ENCODE results near the gene TENT4B. TPM values are rescaled to one million over a fixed set of nuclear protein-coding genes. Genes with fewer than 3 reads are reported as not detected.

Gene TENT4B
- total RNA-seq, 1 experiment from 2014 or later: 16.9 TPM

- TF ChIP-seq EZH2phosphoT487 (IDR thresholded peaks at IDR 0.05; ENCODE audit: borderline replicate concordance) (no peak), ZFX (IDR thresholded peaks at IDR 0.05) (no peak), JUND (IDR thresholded peaks at IDR 0.05) (no peak), REST (IDR thresholded peaks at IDR 0.05; ENCODE audit: low read depth) (no peak), ZBTB33 (IDR thresholded peaks at IDR 0.05; ENCODE audit: extremely low read depth, insufficient replicate concordance, low read length) (no peak), RAD21 (IDR thresholded peaks at IDR 0.05; ENCODE audit: low read depth) (no peak), CBX3 (IDR thresholded peaks at IDR 0.05; ENCODE audit: low read depth) (no peak), EGR1 (IDR thresholded peaks at IDR 0.05; ENCODE audit: low read depth) (no peak), TCF7L2 (IDR thresholded peaks at IDR 0.05; ENCODE audit: borderline replicate concordance, extremely low read depth, insufficient read depth, insufficient read length) (no peak), YY1 (IDR thresholded peaks at IDR 0.05; ENCODE audit: extremely low read depth, insufficient replicate concordance, low read depth, low read length) (no peak), EZH2 (IDR thresholded peaks at IDR 0.05) (no peak), ZNF274 (IDR thresholded peaks at IDR 0.05; ENCODE audit: low read depth, low read length) (no peak), SIN3A (IDR thresholded peaks at IDR 0.05; ENCODE audit: low read depth) (no peak)
- no TSS peak for BruUV-seq (replicated peaks)
- ChIA-PET RAD21 (ENCODE audit: low non-redundant PET in 1 of 2, low total read pairs in 2 of 2, uncharacterized antibody in 2 of 2, unreplicated experiment in 2 of 2) (no interaction called here), CTCF (no interaction called here), POLR2A (no interaction called here)
- H3K27ac ChIP-seq (ENCODE audit: low read depth, low read length): no peak overlapping the region
- no peaks in the 10 kb centered on the region for H3K9me3 ChIP-seq (ENCODE audit: control insufficient read depth in 1 of 2, insufficient read depth in 1 of 2, low read depth in 1 of 2, low read length in 2 of 2)
- intact Hi-C loops (cut with micrococcal nuclease): no loop called here
- no peaks in the 10 kb centered on the region for H3K36me3 ChIP-seq (ENCODE audit: control insufficient read depth in 1 of 2, insufficient read depth in 2 of 2, low read length in 2 of 2)
- no peaks in the 10 kb centered on the region for H3K27me3 ChIP-seq (ENCODE audit: insufficient read depth, low read length)
- H3K4me1 ChIP-seq (ENCODE audit: control insufficient read depth in 1 of 2, insufficient read depth in 2 of 2, low read length in 2 of 2): no peaks in the 10 kb centered on the region
- ATAC-seq (no peak), DNase-seq (ENCODE audit: low read depth, low spot score) (no peak)
- no peak overlapping the region for H3K4me2 ChIP-seq (ENCODE audit: low read length)
- H3K79me2 ChIP-seq (ENCODE audit: insufficient read depth, low read length): no peaks in the 10 kb centered on the region
- no peaks in the 10 kb centered on the region for H3K9me2 ChIP-seq (ENCODE audit: insufficient read depth)
- H4K20me1 ChIP-seq (ENCODE audit: insufficient read depth): no peaks in the 10 kb centered on the region
- H3K4me3 ChIP-seq (replicated peaks in 1 of 2; ENCODE audit: low read depth in 1 of 2, low read length in 2 of 2): no peak overlapping the region
- no peak overlapping the region for H3K9ac ChIP-seq (ENCODE audit: low read length)
- H2AFZ ChIP-seq (ENCODE audit: low read depth, low read length, poor library complexity, severe bottlenecking): no peak overlapping the region
Observed at GRCh38 chr16:50123417-50123816, 29.7 kb upstream of the TENT4B start.

Data from HCT116 (cell line).